GM21360 (cell line): ENCODE results near the gene IDI1.
"Not testable (repeated sequence)": the region's sequence is repeated elsewhere in the genome, so short reads cannot be mapped to it uniquely, and the experiment has no call there.

Source experiments
- ATAC-seq: cut with Tn5 transposase; IDR thresholded peaks from one replicate; pipeline ENCODE4 v1.9.1; 2021; ENCODE audit warnings: mild to moderate bottlenecking, moderate library complexity; ENCODE audit not compliant: unreplicated experiment

The IDI1 gene

DNA sequence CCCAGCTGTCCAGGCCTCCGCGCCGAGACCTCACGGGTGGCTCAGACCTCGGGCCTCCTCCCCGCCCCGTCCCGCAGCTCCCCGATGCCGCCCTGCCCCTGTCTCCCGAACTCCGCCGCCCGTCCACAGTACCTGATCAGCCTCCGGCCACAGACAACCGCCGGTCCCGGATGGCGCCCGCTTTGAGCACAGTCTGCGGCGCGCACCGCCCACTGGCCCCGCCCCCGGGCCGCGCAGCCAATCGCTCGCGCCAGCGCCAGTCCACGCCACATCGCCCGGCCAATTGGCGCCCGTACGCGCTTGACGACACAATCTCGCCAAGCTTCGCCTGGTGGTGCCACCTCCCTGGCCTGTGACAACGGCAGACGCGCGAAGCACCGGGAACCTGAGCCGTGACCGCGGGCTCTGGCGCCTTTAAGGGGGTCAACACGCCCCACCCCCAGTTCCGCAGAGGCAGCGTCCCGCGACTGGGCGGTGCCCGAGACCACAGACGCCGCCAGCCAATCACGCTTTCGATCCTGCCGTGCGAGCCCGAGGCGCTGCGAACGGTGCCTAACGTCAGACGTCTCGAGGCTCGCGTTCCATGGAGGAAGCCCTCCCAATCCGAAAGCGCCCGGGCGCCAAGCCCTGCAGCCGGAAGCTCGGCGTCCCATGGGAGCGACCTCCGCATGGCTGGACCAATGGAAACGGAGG, at the start of gene IDI1:
IDI1 (minus strand) TSS at position 388 of the 693 bp plus-strand sequence; CDS start at position 272, 116 bp downstream.
- ATAC-seq = peak; percentile 78

DNA sequence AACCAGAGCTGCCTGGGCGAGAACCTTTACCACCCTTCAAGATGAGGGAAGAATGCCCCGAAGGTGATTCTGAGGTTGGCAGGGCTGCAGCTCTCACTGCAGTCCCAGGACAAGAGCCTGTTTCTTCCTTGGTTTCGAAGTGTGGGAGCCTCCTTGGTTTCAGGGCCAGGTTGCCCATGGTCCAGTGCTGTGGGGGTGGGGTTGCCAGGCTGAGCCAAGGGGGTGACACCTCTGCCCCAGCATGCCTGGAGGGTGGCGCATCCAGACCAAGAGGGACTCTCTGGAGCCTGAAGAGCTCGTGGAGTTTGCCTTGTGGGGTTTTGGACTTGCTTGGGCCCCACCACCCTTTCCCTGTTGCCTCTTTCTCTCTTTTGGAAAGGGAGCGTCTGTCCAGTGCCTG, 48.5 kb upstream of the IDI1 start:
- no peak for ATAC-seq

DNA sequence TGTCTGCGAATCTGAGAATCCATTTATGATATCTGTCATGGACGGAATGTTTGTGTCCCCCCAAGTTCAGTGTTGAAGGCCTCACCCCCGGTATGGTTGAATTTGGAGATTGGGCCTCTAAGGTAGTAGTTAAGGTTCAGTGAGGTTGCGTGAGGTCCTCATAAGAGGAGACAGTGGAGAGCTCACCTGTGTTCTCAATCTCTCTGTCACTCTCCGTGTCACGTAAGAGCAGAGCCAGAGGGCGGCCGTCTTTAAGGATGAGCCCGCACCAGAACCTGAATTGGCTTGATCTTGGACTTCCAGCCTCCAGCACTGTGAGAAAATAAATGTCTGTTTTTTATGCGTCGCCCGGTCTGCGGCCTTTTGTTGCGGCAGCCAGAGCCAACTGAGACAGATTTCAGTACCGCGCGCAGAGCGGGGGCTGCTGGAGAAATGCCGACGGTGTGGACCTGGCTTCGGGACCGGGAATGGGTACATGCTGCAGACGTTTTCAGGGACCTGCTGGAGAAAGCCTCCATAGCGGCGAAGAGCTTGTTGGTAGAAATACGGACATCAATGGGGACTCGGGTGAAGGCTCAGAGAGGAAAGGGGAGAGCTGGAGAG, 47.5 kb upstream of the IDI1 start:
- no peak for ATAC-seq

DNA sequence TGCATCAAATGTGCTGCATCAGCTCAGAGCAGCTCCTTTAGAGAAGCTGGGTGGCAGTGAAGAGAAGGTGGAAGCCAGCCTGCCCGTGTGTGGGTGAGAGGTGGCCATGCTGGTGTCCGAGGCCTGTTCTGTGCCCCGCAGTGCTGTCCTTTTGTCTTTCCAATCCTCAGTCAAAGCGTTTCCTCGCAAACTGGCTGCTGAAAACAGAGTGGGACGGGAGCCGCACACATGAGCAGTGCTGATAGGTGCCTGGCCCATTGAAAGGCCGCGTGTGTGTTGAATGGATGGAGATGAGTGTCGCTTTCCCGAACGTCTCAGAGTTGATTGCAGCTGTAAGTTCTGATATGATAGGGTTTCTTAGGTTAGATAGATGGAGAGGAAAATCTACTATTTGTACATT, 46.6 kb upstream of the IDI1 start:
- no peak for ATAC-seq

DNA sequence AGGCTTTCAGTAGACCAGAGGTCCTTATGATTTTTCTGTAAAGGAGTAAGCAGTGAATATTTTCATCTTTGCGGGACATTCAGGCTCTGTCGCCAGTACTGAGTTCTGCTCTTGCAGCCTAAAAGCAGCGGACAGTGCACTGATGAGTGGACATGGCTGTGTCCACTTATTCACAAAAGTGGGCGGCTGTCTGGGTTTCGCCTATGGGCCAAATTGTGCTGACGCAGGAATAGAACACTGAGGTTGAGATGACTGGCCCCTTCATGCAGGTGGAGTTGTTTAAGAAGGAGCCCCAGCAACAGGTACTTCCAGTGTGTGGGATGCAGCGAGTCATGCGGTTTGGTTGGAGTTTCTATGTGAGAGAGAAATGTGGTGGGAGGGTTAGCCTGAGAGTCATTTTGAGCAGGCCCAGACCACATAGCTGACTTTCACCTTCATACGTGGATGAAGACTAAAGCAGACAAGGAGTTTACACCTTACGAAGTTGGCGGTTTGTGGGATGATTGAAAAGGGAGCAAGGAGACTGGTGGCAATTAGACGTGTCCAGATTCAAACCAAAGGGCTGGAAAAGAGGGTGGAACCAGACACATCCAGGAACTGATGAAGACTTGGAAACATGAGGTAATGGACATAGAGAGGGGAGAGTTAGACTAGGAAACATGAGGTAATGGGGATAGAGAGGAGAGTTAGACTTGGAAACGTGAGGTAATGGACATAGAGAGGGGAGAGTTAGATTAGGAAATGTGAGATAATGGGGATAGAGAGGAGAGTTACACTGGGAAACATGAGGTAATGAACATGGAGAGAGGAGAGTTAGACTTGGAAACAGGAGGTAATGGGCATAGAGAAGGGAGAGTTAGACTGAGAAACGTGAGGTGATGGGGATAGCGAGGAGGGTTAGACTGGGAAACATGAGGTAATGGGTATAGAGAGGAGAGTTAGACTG, 45.5 kb upstream of the IDI1 start:
- no peak for ATAC-seq

DNA sequence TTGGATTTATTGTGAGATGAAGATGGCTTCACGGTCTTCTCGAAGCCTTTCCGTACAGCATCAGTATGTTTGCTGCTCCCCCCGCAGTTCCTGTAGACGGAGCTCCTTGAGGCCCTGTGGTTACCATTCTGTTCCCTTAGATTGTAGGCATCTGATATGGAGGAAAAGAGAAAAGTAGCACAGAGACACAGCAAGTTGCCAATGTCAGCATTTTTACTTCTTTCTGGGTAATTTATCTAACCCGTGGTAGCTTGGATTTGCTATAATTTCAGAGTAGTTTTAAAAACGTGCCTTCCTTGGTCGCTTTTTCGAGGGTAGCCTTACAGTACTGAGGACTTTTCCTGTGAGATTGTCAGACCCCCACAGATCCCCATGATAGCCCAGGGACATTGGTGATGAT, 44.8 kb upstream of the IDI1 start:
- ATAC-seq = no peak

DNA sequence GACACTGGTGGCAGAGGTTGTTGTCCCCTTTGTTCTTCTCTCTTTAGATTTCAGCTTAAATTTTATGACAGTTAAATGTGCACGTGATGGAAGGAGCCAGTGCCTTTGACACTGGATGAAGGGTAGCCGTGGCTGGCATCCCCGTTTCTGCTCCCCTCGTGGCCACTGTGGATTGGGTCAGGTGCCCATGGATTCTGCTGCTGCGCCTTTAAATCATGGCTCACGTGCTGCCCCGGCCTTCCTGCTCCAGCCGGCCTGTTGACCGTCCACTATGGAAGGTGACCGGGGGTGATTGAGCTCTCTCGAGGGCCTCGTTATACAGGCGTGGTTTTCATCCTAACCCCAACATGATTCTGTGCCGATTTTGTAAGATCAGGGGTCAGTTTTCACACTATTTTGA, 41.8 kb upstream of the IDI1 start:
- ATAC-seq = no peak

DNA sequence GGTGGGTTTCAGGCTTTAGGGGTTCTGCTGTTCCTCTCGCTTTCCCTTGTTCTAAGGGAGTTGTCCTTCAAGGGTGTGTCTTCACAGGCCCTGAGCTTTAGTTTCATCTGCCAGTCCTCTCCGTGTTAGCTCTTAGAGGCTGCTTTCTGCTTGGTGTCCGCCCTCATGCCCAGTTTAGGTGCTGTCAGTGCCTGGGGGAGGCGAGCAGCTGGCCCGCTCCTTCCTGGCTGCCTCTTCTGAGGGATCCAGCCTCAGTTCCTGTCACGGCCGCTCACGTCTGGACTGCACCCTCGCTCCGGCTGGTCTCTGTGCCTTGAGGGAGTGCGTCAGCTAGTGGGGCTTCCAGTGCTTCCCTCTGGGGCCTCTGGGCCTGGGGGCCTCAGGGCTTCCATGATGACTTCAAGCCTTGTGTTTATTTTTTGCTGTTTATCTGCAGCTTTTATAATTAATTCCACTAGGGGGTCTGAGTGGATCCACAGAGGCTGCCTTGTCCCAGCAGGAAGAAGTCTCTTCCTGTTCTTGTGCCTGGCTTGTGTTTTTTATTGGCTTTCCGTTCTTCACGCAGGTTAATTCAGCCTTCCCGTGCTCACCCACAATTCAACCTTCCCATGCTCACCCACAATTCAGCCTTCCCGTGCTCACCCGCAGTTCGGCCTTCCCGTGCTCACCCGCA, 40.2 kb upstream of the IDI1 start:
- no peak for ATAC-seq

DNA sequence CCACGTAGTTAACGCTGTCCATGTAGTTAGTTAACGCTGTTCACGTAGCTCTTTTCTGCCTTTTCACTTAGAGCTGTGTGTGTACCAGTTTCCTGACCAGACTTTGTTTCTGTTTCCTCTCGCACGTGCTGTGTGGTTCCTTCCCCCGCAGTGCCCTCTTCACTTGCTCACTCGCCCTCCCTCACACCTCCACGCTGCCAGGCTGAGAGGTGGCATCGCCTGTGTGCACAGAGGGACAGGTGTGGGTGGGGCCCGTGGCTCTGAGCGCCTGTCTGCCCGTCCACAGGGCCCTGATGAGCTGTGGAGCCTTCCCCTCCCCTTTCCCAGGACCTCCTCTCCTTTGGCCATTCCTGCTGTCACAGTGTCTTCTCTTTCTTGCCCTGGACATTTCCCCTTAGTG, 37.9 kb upstream of the IDI1 start:
- ATAC-seq = no peak

DNA sequence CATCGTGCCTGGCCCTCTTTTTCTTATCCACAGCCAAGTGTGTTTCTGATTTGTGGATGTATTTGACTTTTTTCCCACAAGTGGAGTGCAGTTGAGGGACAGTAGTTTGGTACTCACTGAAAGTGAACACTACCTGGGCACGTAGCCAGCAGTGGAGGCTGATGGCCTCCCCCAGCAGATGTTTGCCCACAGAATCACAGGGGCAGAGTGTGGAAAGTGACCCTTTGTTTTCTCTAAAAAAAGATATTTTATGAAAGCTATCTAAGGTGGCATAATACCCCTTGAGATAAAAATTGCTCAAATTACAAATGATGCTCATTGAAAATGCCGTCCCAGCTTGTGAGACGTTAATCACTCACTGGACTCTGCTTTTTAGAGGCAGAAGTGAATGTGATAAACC, 36.3 kb upstream of the IDI1 start:
- no peak for ATAC-seq

DNA sequence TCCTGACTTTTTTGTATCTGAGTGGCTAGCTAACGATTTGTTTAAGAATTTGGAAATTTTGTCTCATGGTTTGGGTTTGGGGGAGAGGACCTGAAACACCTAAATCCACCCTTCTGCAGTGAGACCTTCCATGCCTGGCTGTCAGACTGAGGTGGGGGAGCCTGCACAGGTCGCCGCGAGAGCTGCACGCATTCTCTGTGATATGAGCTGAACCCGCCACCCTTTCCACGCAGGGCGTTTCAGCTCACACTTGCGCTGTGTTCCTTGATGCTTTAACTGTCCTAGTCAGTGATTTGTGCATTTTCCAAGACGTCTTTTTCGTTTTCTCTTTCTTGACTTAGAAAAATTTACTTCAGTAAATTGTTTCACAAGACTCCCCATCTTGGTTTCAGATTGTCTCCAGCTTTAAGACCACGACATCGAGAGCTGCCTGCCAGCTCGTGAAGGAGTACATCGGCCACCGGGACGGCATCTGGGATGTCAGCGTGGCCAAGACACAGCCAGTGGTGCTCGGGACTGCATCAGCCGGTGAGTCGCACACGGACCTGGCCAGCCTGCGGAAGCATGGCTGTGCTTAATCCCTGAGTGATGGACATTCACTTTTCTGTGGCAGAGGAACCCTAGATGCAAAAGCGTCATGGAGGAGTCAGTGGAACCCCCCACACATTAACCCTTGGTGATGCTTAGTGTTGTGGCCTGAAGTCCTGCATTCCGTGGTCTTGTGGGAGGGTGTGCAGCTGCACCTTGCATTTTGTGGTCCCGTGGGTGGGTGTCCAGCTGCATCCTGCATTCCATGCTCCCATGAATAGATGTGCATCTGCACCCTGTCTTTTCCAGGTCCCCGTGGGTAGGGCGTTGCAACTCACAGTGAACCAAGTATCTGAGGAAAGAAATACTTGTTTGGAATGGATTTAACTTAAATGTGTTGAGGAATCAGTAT, 35.4 kb upstream of the IDI1 start:
- ATAC-seq = no peak

DNA sequence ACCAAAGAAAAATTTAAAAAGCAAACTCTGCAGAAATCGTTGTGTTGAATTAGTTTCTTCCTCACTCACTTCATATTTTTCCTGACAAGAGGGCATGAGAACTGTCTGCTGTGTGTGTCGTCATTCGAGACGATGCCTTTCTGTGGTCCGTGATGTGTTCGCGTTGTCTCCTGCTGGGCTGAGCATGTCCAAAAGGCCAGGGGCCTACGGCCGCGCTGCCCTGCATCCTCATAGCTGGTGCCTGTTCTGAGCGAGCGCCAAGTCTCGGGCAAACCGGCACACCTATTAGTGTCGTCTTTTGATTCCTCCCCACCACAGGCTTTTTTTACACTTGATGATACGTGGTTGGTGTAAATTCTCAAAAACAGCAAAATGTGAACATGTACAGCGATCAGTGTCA, 34.7 kb upstream of the IDI1 start:
- no peak for ATAC-seq

DNA sequence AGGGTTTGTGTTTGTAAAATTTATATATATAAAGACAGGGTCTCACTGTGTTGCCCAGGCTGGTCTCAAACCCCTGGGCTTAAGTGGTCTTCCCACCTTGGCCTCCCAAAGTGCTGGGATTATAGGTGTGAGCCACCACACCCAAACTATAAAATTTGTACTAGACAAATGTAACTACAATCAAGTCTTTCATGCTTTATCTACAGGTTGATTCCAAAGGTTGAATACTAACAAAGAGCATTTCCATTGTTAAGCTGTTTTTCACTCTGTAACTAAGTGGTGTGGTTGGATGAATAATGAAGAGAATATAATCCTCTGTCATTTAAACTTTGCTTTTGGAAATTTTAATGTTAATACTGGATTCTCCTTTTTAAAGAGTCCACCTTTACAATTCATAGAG, 29.7 kb upstream of the IDI1 start:
- no peak for ATAC-seq

DNA sequence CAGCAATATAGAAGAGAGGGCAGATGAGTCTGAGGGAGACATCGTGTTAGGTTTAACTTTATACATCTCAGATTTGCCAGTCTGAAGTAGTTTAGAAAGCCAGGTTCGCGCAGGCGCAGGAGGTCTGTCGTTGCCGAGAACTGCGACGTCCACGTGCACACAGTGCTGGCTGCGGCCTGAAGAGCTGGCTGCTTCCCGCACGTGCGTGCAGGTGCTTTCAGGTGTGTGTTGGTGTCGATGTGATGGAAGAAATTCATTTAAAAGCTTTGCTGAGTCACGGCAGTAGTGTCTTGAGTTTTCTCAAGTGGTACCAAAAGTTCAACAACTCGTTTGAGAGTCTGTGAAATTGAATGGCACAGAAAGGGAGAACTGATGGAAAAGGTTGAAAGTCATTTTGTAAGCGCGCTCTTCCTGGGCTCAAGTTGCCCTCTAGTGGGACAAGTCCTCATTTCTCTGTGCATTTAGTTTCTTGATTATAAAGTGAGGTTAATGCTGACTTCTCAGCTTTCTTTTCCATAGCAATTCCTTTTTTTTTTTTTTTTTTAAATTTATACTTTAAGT, 25.9 kb upstream of the IDI1 start:
- ATAC-seq = no peak

DNA sequence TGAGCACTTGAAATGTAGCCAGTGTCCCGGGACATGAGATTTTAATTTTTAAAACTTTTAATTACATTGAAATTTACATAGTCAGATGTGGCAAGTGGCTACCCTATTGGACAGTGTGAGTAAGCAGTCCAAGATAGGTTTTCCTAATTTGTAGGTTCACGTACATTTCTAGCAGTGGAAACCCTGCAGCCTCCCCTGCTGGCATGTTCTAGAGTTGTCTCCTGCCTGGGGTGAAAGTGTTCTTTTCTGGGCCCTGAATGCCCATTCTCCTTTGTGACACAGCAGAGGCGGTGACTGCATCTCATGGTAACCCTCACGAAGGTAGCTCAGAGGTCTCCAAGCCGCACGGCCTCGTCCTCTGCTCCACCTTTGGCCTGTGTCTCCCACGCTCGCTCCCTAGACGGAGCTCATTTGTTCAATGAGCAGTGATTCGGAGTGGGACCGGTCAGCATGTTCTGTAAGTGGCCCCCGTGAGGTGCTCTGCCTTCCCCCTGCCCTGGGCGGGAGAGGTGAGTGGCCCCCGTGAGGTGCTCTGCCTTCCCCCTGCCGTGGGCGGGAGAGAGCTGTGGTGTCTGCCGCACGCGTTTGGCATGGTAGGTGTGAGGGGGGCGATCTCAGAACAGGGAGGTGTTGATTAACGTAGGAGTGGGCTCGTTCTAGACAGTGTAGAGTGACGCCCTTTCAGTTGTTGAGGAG, 25.3 kb upstream of the IDI1 start:
- no peak for ATAC-seq

DNA sequence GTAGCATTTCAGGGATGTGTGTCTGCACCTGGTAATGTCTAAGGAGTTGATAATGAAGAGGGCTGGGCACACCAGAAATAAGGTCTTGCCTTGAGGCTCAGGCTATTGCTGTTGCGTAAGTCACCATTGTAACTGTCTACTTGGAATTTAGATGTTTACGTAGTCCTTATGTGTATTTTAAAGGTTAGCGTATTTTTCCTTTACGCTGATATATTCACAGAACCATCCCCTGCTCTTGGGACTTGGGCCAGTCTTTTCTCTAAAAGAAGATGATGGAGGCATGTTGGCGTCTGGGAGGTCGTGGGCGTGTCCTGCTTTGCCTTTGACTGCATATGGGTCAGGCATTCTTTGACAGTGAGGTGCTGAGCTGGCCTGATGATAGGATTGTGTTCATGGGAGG, 22.0 kb upstream of the IDI1 start:
- ATAC-seq = no peak

DNA sequence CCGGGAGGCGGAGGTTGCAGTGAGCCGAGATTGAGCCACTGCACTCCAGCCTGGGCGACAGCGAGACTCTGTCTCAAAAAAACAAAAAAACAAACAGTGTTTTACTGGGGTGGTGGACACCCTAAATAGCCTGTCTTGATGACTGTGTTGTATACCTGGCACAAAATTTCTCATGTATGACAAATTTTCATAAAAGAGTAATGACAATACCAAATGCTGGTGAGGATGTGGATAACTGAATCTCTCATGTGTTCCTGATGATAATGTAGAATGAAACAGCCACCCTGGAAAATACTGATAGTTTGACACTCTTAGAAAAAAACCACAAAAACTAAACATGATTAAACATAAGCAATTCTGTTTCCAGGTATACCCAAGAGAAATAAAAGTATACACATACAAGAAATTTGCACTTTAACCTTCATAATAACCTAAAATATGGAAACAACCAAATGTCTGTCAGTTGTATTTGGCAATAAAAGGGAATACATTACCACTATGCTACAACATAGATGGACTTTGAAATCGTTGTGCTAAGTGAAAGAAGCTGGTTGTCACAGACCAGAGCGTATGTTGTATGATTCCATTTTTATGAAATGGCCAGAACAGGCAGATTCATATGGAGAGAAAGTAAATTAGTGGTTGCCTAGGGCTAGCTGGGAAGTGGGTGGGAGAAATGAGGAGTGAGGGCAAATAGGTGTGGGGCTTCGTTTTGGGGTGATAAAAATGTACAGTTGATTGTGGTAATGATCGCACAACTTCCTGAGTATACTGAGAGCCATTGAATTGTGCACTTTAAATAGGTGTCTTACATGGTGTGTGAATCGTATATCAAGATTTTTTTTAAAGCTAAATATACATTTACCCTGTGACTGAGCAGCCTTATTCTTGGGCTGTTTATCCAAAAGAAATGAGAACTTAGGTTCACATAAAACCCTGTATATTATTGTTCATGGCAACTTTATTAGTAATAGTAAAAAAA, 19.8 kb upstream of the IDI1 start:
- no peak for ATAC-seq

DNA sequence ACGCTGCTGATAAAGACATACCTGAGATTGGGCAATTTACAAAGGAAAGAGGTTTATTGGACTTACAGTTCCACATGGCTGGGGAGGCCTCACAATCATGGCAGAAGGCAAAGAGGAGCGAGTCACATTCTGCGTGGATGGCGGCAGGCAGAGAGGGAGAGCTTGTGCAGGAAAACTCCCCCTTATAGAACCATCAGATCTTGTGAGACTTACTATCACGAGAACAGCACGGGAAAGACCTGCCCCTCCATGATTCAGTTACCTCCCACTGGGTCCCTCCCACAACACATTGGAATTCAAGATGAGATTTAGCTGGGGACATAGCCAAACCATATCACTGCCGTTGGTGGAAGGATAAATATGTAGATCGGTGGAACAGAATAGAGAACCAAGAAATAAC, 17.8 kb upstream of the IDI1 start:
- ATAC-seq = not testable (repeated sequence)
